ENCODE results near the gene TMEM54.

TMEM54 gene

GRCh38 chr1:32896451-32896850 lies 4.7 kb downstream of the TMEM54 start:
- H3K4me3 ChIP-seq (replicated peaks in 1 of 2; ENCODE audit: low read depth in 2 of 2, low read length in 2 of 2) = no peak overlapping the region
- no peak for TF ChIP-seq CTCF (IDR thresholded peaks at IDR 0.05; ENCODE audit: low read depth, low read length)
- DNase-seq (ENCODE audit: low read depth in 2 of 2) = no peak

DNA sequence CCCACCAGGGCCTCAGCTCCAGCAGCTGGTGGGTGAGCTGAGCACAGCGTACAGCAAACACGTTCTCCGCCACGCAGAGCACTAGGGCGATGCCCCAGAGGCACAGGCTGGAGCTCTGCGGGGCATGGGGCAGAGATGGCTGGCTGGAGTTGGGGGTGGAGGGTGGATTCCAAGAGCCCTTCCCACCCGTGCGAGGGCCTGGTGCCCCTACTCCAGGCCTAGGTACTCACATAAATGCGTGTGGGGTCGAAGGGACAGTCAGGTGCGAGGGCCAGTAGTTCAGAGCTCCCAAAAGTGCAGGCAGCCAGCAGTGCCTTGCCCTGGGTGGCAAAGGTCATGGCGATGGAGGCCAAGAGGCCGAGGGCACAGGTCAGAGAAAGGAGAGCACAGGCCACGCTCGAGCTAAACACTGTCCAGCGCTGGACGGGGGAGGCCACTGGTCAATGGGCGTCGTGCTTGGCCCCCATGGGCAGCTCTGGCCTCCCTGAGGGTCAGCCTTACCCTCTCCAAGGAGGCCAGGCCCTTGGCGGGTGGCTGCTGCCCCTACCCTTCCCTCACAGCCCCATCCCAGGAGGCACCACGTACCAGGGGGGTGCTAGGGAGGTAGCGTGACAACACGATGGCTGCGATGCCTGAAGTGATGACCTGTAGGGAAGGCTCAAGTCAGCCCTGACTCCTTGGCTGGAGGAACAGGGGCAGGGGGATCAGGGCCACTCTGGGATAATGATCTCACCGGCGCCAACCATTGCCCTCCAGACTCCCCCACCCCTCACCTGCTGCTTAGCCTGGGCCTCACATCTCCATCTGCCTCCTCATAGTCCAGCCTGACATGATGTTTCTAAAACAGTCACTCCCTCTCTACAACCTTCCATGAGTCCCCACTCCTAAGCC lies 5.6 kb downstream of the TMEM54 start:
- no peak for DNase-seq (ENCODE audit: low read depth in 2 of 2)
- no peak for TF ChIP-seq CTCF (IDR thresholded peaks at IDR 0.05; ENCODE audit: low read depth, low read length)
- H3K4me3 ChIP-seq (replicated peaks in 1 of 2; ENCODE audit: low read depth in 2 of 2, low read length in 2 of 2) = no peak overlapping the region

DNA sequence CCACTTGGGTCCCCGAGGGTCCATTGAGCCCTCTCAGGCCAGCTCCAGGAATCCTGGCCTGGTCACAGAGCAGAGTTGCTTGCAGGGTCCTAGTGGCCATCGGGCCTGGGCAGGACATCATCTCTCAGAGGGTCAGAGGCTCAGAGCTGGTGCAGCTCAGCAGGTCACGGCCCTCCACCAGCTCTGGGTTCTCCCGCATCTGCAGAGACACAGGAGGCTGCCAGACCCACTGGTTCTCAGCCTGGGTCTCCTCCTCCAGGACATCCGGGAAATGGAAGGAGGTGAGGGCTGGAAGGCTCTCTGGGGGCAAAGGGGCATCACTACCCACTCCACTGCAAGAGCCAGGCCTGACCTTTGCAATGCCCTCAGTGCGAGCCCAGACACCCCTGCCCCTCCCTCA lies 6.5 kb downstream of the TMEM54 start:
- H3K4me3 ChIP-seq (replicated peaks in 1 of 2; ENCODE audit: low read depth in 2 of 2, low read length in 2 of 2) = no peak overlapping the region
- TF ChIP-seq CTCF (IDR thresholded peaks at IDR 0.05; ENCODE audit: low read depth, low read length) = no peak
- no peak for DNase-seq (ENCODE audit: low read depth in 2 of 2)

DNA sequence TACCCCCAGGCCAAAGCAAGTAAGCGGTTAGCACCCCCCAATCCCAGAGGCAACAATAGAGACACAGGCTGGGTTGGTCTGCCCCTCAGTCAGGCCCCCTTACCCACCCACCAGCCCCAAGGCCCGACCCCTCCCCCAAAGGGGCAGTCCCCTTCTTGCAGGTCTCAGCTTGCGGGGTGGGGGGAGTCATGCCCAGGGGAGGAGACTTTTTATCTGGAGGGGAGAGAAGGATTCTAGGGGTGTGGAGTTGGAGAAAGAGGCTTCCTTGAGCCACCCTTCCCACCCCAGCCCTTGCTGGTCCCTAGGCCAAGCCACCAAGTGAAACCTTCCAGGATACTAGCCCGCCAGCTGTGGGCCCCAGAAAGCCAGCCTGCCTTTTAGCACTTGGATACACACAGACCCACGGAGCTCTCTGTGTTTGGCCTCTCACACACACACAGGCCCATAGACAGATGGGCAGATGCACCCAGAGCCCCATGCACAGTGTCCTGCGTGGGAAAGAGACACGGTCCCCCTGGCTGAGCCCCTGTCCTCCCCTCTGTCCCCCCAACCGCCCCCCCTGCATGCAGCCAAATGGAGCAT lies 7.1 kb downstream of the TMEM54 start:
- no peak for TF ChIP-seq CTCF (IDR thresholded peaks at IDR 0.05; ENCODE audit: low read depth, low read length)
- no peak for DNase-seq (ENCODE audit: low read depth in 2 of 2)
- no peak overlapping the region for H3K4me3 ChIP-seq (replicated peaks in 1 of 2; ENCODE audit: low read depth in 2 of 2, low read length in 2 of 2)

- DNase-seq (ENCODE audit: low read depth in 2 of 2) = peak in 1 of 2 donors; percentile 27
- no peak for TF ChIP-seq CTCF (IDR thresholded peaks at IDR 0.05; ENCODE audit: low read depth, low read length)
- H3K4me3 ChIP-seq (replicated peaks in 1 of 2; ENCODE audit: low read depth in 2 of 2, low read length in 2 of 2) = peak overlapping the region; percentile 47 to 50
Observed at GRCh38 chr1:32893198-32894018, 7.8 kb downstream of the TMEM54 start.

GRCh38 chr1:32892368-32893197 lies 8.6 kb downstream of the TMEM54 start:
- peak overlapping the region; percentile 47 to 50 for H3K4me3 ChIP-seq (replicated peaks in 1 of 2; ENCODE audit: low read depth in 2 of 2, low read length in 2 of 2)
- peak in 1 of 2 donors; percentile 19 for DNase-seq (ENCODE audit: low read depth in 2 of 2)
- TF ChIP-seq CTCF (IDR thresholded peaks at IDR 0.05; ENCODE audit: low read depth, low read length) = peak; percentile 12
